Hippocampal formation (tissue), 2 donors: ENCODE measurements around the gene STOML2.

Experiments used
- DNase-seq, 2 donors: peaks; one replicate each; lab custom pipeline; 2025; lab: John Stamatoyannopoulos, UW

Gene STOML2

GRCh38 chr9:35107297-35108290 lies 4.7 kb upstream of the STOML2 start:
- DNase-seq: no peak

- DNase-seq: no peak
Observed at GRCh38 chr9:35106343-35106730, 3.4 kb upstream of the STOML2 start.

GRCh38 chr9:35105571-35106342 lies 2.8 kb upstream of the STOML2 start:
- no peak for DNase-seq

- DNase-seq: no peak
Observed at GRCh38 chr9:35105126-35105525, 2.2 kb upstream of the STOML2 start.

GRCh38 chr9:35104586-35104985 lies 1.7 kb upstream of the STOML2 start:
- no peak for DNase-seq

GRCh38 chr9:35103660-35104191 lies 795 bp upstream of the STOML2 start:
- DNase-seq: no peak

GRCh38 chr9:35102465-35102768 lies 514 bp downstream of the STOML2 start:
- no peak for DNase-seq

- DNase-seq: no peak
Observed at GRCh38 chr9:35097573-35097972, 5.4 kb downstream of the STOML2 start.

GRCh38 chr9:35096035-35096849 lies 6.7 kb downstream of the STOML2 start, which contains the start of gene PIGO:
Gene PIGO (minus strand): TSS chr9:35096591. CDS start chr9:35095565, 1,026 bp downstream.
- peak; percentile 79 to 82 for DNase-seq

GRCh38 chr9:35091536-35091935 lies 11.4 kb downstream of the STOML2 start:
- no peak for DNase-seq

- DNase-seq: no peak
Observed at GRCh38 chr9:35089434-35089833, 13.5 kb downstream of the STOML2 start.

- no peak for DNase-seq
Observed at GRCh38 chr9:35085078-35085477, 17.9 kb downstream of the STOML2 start.

- DNase-seq: peak; percentile 90
Observed at GRCh38 chr9:35079426-35080341, 23.2 kb downstream of the STOML2 start, which contains the start of gene FANCG. Gene FANCG (minus strand): TSS chr9:35079942. CDS start chr9:35079524, 418 bp downstream.

- DNase-seq: no peak
Observed at GRCh38 chr9:35079041-35079425, 23.9 kb downstream of the STOML2 start.

GRCh38 chr9:35078066-35078465 lies 24.9 kb downstream of the STOML2 start:
- no peak for DNase-seq

- no peak for DNase-seq
Observed at GRCh38 chr9:35076848-35077247, 26.1 kb downstream of the STOML2 start.

GRCh38 chr9:35075358-35075757 lies 27.6 kb downstream of the STOML2 start:
- no peak for DNase-seq

- DNase-seq: no peak
Observed at GRCh38 chr9:35074791-35075190, 28.1 kb downstream of the STOML2 start.

GRCh38 chr9:35074141-35074540 lies 28.8 kb downstream of the STOML2 start:
- DNase-seq: no peak

- DNase-seq: no peak
Observed at GRCh38 chr9:35073279-35073612, 29.7 kb downstream of the STOML2 start.
